Activated gamma-delta T cell treated with Interleukin-2 at 50 U/mL for 16 hours (primary cell): Measurements from ENCODE around the gene SNUPN.

Source experiments
- DNase-seq: peaks from one replicate; pipeline ENCODE4 v3.0.0-alpha.2; 2020

Gene SNUPN

GRCh38 chr15:75625542-75626347, at the start of gene SNUPN:
Gene SNUPN, minus strand, starts transcription at chr15:75625725. Its CDS starts 4,674 bp downstream, at chr15:75621051.
- DNase-seq: peak; percentile 93

GRCh38 chr15:75674366-75674765, 48.8 kb upstream of the SNUPN start:
- DNase-seq: no peak

- no peak for DNase-seq
Observed at GRCh38 chr15:75673426-75674235, 48.1 kb upstream of the SNUPN start.

- no peak for DNase-seq
Observed at GRCh38 chr15:75672646-75673425, 47.3 kb upstream of the SNUPN start.

- DNase-seq: no peak
Observed at GRCh38 chr15:75671730-75672602, 46.4 kb upstream of the SNUPN start.

GRCh38 chr15:75669879-75670212, 44.3 kb upstream of the SNUPN start:
- DNase-seq: no peak

GRCh38 chr15:75669191-75669878, 43.8 kb upstream of the SNUPN start:
- no peak for DNase-seq

- no peak for DNase-seq
Observed at GRCh38 chr15:75666823-75667501, 41.4 kb upstream of the SNUPN start.

GRCh38 chr15:75663931-75664421, 38.5 kb upstream of the SNUPN start:
- no peak for DNase-seq

- DNase-seq: no peak
Observed at GRCh38 chr15:75662823-75663519, 37.4 kb upstream of the SNUPN start.

- DNase-seq: no peak
Observed at GRCh38 chr15:75661756-75662140, 36.2 kb upstream of the SNUPN start.

- no peak for DNase-seq
Observed at GRCh38 chr15:75661100-75661755, 35.7 kb upstream of the SNUPN start.

GRCh38 chr15:75659928-75660645, 34.6 kb upstream of the SNUPN start:
- no peak for DNase-seq

- no peak for DNase-seq
Observed at GRCh38 chr15:75659141-75659771, 33.7 kb upstream of the SNUPN start.

- no peak for DNase-seq
Observed at GRCh38 chr15:75656813-75657212, 31.3 kb upstream of the SNUPN start.

- no peak for DNase-seq
Observed at GRCh38 chr15:75656331-75656730, 30.8 kb upstream of the SNUPN start.

GRCh38 chr15:75655931-75656330, 30.4 kb upstream of the SNUPN start:
- no peak for DNase-seq

- no peak for DNase-seq
Observed at GRCh38 chr15:75654201-75654907, 28.8 kb upstream of the SNUPN start.
